Esophagus squamous epithelium (tissue), 5 donors: Measurements from ENCODE around the gene STAC3. TPM values are rescaled to one million over a fixed set of nuclear protein-coding genes. Genes with fewer than 3 reads are reported as not detected.
"Not testable (repeated sequence)": the region's sequence is repeated elsewhere in the genome, so short reads cannot be mapped to it uniquely, and the experiment has no call there.

ENCODE experiments used
- DNase-seq: peaks from one replicate; lab custom pipeline; 2025; lab: John Stamatoyannopoulos, UW
- H3K27ac ChIP-seq, 4 donors: fragments of 200-600 bp; sonication (generic); one replicate each; pipeline ENCODE4 v1.5.1; 2016 to 2019; ENCODE audit warnings: mild to moderate bottlenecking in 1 of 4
- H3K27me3 ChIP-seq, 4 donors: fragments of 200-600 bp; sonication (generic); 1 replicate in 3 of 4; 2 replicates in 1 of 4; pipeline versions ENCODE4 v1.5.1 to v1.6.0; 2017 to 2021; ENCODE audit warnings: antibody characterized with exemption in 1 of 4
- H3K36me3 ChIP-seq, 3 donors: fragments of 200-600 bp; sonication (generic); one replicate each; pipeline ENCODE4 v1.5.1; 2016 to 2019
- H3K4me1 ChIP-seq, 3 donors: fragments of 200-600 bp; sonication (generic); one replicate each; pipeline ENCODE4 v1.5.1; 2017 to 2019
- H3K4me3 ChIP-seq, 4 donors: fragments of 200-600 bp; sonication (generic); 1 replicate in 3 of 4; 2 replicates in 1 of 4; pipeline ENCODE4 v1.5.1; 2016 to 2019; ENCODE audit warnings: mild to moderate bottlenecking in 2 of 4, moderate library complexity in 1 of 4
- H3K9me3 ChIP-seq, 3 donors: fragments of 200-600 bp; sonication (generic); one replicate each; pipeline ENCODE4 v1.5.1; 2016 to 2019
- POLR2A ChIP-seq, 4 donors: fragments of 450-650 bp; IDR thresholded peaks; one replicate each; pipeline ENCODE4 v1.6.1; 2017; ENCODE audit warnings: antibody characterized with exemption in 4 of 4, mild to moderate bottlenecking in 4 of 4, moderate library complexity in 3 of 4
- WGBS, 2 donors: methylation state at CpG; one replicate each; pipeline ENCODE4 v1.1.5; 2018; 5-methylcytosine and 5-hydroxymethylcytosine counted together
- intact Hi-C: fragments of 100-400 bp; cut with DNase I; formaldehyde crosslinking; loops from one replicate; pipeline ENCODE4 v1.15.0; 2022
- total RNA-seq, 4 donors: library from RNA; depleted of rRNA; stranded (reverse); fragments of >200 nt; gene quantifications; one replicate each; pipeline ENCODE4 v1.1.0, GENCODE V29; 2016
- TF ChIP-seq, protein P1 (sequence below), 6 experiments: fragments of 450-650 bp in 4 of 6; fragments of 200-600 bp in 2 of 6; sonication (generic) in 2 of 6; IDR thresholded peaks; one replicate each; pipeline ENCODE4 v1.5.1; 2016 to 2019; ENCODE audit warnings: antibody characterized with exemption in 6 of 6, mild to moderate bottlenecking in 4 of 6, moderate library complexity in 4 of 6
- donor health status: DM: yes; HTN: yes; CAD: no.

The STAC3 gene
- total RNA-seq, 4 donors from 2014 or later = 0.29 to 0.95 (median 0.47) TPM

DNA sequence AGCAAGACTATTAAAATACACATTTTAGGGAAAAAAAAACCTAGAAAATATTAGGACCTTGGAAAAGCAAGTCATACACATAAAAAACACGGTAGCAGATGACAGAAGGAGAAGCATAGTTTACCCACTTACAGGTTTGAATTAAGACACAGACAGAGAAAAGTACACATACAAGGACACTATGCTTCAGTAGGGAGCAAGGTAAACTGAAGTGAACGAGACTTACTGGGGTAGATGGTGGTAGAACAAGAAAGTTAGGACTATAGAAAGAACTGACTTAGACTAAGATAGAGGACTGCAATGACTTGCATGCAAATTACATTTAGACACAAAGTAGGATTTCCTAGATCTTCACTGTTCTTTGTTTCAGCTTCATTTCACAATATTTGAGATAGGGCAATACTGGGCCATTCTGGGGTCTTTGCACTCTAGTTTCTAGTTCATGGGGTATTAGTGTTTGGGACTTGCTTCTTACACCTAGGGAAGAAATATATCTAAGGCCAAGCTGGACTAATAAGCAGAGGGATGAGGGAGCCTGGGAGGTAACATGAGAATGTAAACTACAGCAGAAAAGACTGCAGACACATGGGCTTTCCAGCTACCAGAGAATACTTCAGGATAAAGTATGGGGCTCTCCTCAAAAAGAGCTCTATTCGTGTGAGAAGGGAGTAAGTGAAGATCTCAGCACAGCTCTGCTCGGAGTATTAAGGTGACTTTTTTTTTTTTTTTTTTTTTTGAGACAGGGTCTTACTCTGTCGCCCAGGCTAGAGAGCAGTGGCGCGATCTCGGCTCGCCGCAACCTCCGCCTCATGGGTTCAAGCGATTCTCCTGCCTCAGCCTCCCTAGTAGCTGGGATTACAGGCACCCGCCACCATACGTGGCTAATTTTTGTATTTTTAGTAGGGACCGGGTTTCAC, 27.7 kb upstream of the STAC3 start:
- intact Hi-C loops = no loop called here
- Histone ChIP-seq H3K36me3 (peaks cover 0 to 98% (median 13%) of the 10 kb centered on the region in 3 donors), H3K4me1 (peaks cover 0 to 18% (median 11%) of the 10 kb centered on the region in 3 donors), H3K27ac (no peak overlapping the region), H3K27me3 (no peaks in the 10 kb centered on the region), H3K4me3 (no peak overlapping the region), H3K9me3 (no peaks in the 10 kb centered on the region)
- 86 to 93% methylated on average over 13 of the region's 15 CpGs for WGBS, 2 donors
- DNase-seq = no peak
- TF ChIP-seq, protein P1, sequence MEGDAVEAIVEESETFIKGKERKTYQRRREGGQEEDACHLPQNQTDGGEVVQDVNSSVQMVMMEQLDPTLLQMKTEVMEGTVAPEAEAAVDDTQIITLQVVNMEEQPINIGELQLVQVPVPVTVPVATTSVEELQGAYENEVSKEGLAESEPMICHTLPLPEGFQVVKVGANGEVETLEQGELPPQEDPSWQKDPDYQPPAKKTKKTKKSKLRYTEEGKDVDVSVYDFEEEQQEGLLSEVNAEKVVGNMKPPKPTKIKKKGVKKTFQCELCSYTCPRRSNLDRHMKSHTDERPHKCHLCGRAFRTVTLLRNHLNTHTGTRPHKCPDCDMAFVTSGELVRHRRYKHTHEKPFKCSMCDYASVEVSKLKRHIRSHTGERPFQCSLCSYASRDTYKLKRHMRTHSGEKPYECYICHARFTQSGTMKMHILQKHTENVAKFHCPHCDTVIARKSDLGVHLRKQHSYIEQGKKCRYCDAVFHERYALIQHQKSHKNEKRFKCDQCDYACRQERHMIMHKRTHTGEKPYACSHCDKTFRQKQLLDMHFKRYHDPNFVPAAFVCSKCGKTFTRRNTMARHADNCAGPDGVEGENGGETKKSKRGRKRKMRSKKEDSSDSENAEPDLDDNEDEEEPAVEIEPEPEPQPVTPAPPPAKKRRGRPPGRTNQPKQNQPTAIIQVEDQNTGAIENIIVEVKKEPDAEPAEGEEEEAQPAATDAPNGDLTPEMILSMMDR (IDR thresholded peaks at IDR 0.05) = no peak

DNA sequence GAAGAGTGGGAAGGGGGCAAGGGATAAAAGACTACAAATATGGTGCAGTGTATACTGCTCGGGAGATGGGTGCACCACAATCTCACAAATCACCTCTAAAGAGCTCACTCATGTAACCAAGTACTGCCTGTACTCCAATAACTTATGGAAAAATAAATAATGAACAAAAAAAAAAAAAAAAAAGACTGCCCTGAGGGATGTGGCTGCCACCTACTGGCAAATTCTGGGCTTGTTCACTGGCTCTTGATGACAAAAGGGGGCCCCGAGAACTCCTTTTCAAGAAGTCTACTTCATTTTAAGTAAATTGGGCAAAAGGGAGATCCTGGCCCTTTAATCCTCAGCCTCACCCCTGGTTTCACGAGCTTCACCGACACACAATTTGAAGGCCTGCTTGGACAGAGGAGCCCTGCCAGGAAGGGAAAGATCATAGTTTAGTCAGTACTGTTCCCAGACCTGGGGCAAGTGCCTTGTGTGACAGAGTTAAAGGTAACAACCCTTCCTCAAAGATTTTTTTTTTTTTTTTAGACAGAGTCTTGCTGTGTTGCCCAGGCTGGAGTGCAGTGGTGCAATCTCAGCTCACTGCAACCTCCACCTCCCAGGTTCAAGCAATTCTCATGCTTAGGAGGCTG, 26.1 kb upstream of the STAC3 start:
- H3K36me3 ChIP-seq = peaks cover 0 to 98% (median 13%) of the 10 kb centered on the region in 3 donors
- no peaks in the 10 kb centered on the region for H3K27me3 ChIP-seq
- H3K4me1 ChIP-seq = peaks cover 0 to 14% (median 11%) of the 10 kb centered on the region in 3 donors
- H3K4me3 ChIP-seq = no peak overlapping the region
- intact Hi-C loops = no loop called here
- DNase-seq = no peak
- H3K27ac ChIP-seq = no peak overlapping the region
- no peaks in the 10 kb centered on the region for H3K9me3 ChIP-seq
- 55 to 79% methylated on average over 4 of the region's 4 CpGs for WGBS, 2 donors
- TF ChIP-seq, protein P1 (IDR thresholded peaks at IDR 0.05) = peak in 1 of 6 experiments; percentile 19
- no peak for TF ChIP-seq POLR2A (IDR thresholded peaks at IDR 0.05)

DNA sequence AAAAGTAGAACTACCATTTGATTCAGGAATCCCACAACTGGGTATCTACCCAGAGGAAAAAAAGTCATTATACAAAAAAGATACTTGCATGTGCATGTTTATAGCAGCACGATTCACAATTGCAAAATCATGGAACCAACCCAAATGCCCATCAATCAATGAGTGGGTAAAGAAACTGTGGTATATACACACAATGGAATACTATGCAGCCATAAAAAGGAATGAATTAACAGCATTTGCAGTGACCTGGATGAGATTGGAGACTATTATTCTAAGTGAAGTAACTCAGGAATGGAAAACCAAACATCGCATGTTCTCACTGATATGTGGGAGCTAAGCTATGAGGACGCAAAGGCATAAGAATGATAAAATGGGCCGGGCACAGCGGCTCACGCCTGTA, 25.2 kb upstream of the STAC3 start:
- H3K27me3 ChIP-seq, H3K9me3 ChIP-seq, intact Hi-C loops, H3K27ac ChIP-seq, H3K4me3 ChIP-seq, DNase-seq: not testable (repeated sequence)
- peaks cover 0 to 14% (median 11%) of the 10 kb centered on the region in 3 donors for H3K4me1 ChIP-seq
- peaks cover 0 to 98% (median 13%) of the 10 kb centered on the region in 3 donors for H3K36me3 ChIP-seq
- WGBS, 2 donors = 85 to 98% methylated on average over 6 of the region's 6 CpGs

DNA sequence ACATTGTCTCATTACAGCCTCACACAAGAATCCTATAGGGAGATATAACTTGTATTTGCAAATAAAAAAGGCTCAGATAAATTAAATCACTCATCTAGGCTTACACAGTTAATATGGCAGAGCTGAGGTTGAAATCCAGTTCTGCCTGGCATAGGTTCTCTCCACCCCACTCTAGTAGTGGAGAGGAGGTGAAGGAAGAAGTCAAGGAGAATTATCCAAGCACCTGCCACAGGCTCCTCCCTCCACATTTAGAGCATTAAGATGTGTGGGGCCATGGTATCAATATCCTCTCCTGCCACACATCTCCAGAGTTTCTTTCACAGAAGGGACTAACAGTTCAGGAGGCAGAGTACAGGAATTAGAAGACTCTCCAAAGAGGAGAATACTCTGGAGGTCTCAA, 22.5 kb upstream of the STAC3 start:
- intact Hi-C loops = no loop called here
- no peaks in the 10 kb centered on the region for H3K27me3 ChIP-seq
- no peak overlapping the region for H3K4me3 ChIP-seq
- TF ChIP-seq, protein P1 (IDR thresholded peaks at IDR 0.05) = no peak
- no peak for TF ChIP-seq POLR2A (IDR thresholded peaks at IDR 0.05)
- H3K27ac ChIP-seq = no peak overlapping the region
- H3K36me3 ChIP-seq = peaks cover 5 to 98% (median 9%) of the 10 kb centered on the region in 3 donors
- no peaks in the 10 kb centered on the region for H3K4me1 ChIP-seq
- DNase-seq = no peak
- no peaks in the 10 kb centered on the region for H3K9me3 ChIP-seq

DNA sequence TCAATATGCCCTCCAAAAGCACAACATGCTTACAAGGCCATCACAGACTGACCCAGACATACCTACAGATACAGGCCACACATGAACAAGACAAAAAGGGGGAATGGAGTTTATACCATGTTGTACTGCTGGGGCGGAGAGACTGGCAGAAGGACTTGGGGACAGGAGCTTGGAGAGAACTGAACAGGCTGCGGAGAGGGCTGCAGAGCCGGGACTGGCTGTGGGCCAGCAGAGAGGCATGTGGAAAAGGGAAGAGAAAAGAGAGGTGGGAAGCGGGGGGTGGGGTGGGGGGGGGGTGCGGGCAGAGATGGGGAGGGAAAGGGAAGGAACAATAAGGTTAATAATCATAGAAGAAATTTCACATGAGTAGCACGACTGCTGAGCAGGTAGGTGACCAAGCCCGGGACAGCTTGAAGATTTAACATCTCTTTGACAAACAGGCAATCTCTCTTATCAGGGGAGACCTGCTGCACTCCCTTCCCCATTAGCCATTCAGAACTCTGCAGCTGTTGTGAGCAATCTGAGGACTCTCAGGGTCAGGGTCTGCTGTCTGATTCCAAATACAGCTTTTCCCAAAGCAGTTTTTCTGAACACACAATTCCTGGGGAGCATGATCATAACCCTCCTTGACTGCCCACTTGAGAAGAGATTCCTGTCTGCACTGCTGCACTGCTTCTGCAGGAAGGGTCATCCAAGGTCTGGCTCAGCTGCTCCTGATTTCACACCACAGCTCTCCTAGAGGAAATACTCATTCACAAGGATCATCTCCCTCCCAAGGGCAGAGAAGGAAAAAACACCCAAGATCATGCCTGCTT, 21.6 kb upstream of the STAC3 start:
- intact Hi-C loops = no loop called here
- TF ChIP-seq, protein P1 (IDR thresholded peaks at IDR 0.05) = no peak
- no peak for TF ChIP-seq POLR2A (IDR thresholded peaks at IDR 0.05)
- Histone ChIP-seq H3K9me3 (no peaks in the 10 kb centered on the region), H3K27ac (no peak overlapping the region), H3K36me3 (peaks cover 5 to 98% (median 9%) of the 10 kb centered on the region in 3 donors), H3K27me3 (no peaks in the 10 kb centered on the region), H3K4me1 (no peaks in the 10 kb centered on the region), H3K4me3 (no peak overlapping the region)
- 84% methylated on average over 7 of the region's 7 CpGs for WGBS, 2 donors
- DNase-seq = no peak
